ENCODE measurements around the gene MTHFSD. TPM values are rescaled to one million over a fixed set of nuclear protein-coding genes. Genes with fewer than 3 reads are reported as not detected.

Gene MTHFSD
- total and polyA plus RNA-seq, 2 of the 8 experiments (the other 6 are each of a cell fraction or from before 2014, with no cell fraction given), result 7.1 to 9.8 TPM

DNA sequence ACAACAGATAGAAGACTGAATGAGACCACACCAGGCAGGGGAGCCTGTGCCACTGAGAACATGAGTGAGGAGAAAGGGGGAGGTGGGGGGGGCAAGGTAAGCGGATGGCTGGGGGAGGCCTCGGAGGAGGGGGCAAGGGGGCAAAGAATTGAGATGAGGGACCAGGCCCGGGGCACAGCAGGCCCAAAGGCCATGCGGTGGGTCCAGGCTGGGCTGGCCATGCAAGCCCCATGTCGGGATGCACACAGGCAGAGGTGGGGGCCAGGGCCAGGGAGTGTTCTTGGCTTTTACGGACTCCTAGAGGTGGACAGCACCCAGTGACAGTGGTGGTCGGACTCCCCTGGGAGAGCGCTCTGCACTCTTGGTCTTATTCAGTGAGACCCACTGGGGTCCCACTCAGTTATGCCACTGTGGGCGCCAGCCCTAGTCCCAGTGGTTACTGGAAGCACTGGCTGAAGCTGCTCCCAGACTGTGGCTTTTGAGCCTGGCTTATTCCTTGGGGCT is 4.8 kb upstream of the MTHFSD start:
- peaks cover 0 to 7% (median 3%) of the 10 kb centered on the region in 4 experiments; a peak in 4 of 7 replicates for H3K4me1 ChIP-seq (replicated peaks in 1 of 4; ENCODE audit: control insufficient read depth in 3 of 4, insufficient read depth in 4 of 4, low read length in 3 of 4)
- no peak overlapping the region for H3K14ac ChIP-seq (ENCODE audit: insufficient read length)
- peaks cover 9 to 25% (median 16%) of the 10 kb centered on the region in 4 experiments; a peak in 6 of 7 replicates for H3K27me3 ChIP-seq (replicated peaks in 1 of 4; ENCODE audit: control insufficient read depth in 3 of 4, extremely low read depth in 1 of 4, insufficient read depth in 3 of 4, low read length in 3 of 4)
- H3K23me2 ChIP-seq (ENCODE audit: low read depth, low read length), result peaks cover 4% of the 10 kb centered on the region; the same call in 1 of the 2 replicates
- peaks cover 0 to 3% of the 10 kb centered on the region in 2 experiments for H4K20me1 ChIP-seq (replicated peaks in 1 of 2; ENCODE audit: control insufficient read depth in 1 of 2, insufficient read depth in 2 of 2, low read length in 2 of 2)
- no peaks in the 10 kb centered on the region for H3K36me3 ChIP-seq (ENCODE audit: control insufficient read depth in 2 of 4, insufficient read depth in 4 of 4, low read length in 3 of 4)
- H2BK12ac ChIP-seq (ENCODE audit: low read depth, low read length), result no peak overlapping the region
- H3K79me2 ChIP-seq (ENCODE audit: control insufficient read depth in 1 of 2, insufficient read depth in 2 of 2, low read length in 2 of 2), result no peaks in the 10 kb centered on the region
- no peak overlapping the region for H4K5ac ChIP-seq (ENCODE audit: insufficient read length, low read depth, low read length)
- H4K91ac ChIP-seq (replicated peaks; ENCODE audit: insufficient read length, low read length), result no peak overlapping the region
- no peak overlapping the region for H2AFZ ChIP-seq (ENCODE audit: low read length)
- no peak overlapping the region for H2BK15ac ChIP-seq (ENCODE audit: low read length)
- no peak overlapping the region for H3K4me3 ChIP-seq (ENCODE audit: extremely low read depth in 1 of 4, insufficient read depth in 2 of 4, low read depth in 3 of 4, low read length in 4 of 4)
- no peak for DNase-seq (ENCODE audit: low read depth in 1 of 2, low spot score in 2 of 2)
- no peak overlapping the region for H3K23ac ChIP-seq (ENCODE audit: insufficient read length)
- H2BK5ac ChIP-seq (ENCODE audit: low read depth, low read length), result no peak overlapping the region
- no peak overlapping the region for H3K4me2 ChIP-seq (ENCODE audit: insufficient read depth in 1 of 2, low read depth in 2 of 2, low read length in 2 of 2)
- H2BK20ac ChIP-seq (ENCODE audit: low read length), result no peak overlapping the region
- no peak for FAIRE-seq
- 70% methylated on average over 5 of the region's 9 CpGs; no CpG with 5 or more reads in 1 of the 2 experiments for WGBS, 2 experiments (ENCODE audit: extremely low coverage in 1 of 2, insufficient coverage in 1 of 2, insufficient read length in 1 of 2, insufficient replicate concordance in 2 of 2, low coverage in 1 of 2, low lambda C conversion rate in 2 of 2, missing lambda C conversion rate in 1 of 2)
- ChIA-PET POLR2A (ENCODE audit: partially characterized antibody) (no interaction called here), CTCF (ENCODE audit: partially characterized antibody) (no interaction called here)
- H2BK120ac ChIP-seq (replicated peaks; ENCODE audit: low read depth, low read length), result no peak overlapping the region
- no peaks in the 10 kb centered on the region; a peak in 1 of 4 replicates for H3K9me3 ChIP-seq (ENCODE audit: insufficient read depth in 2 of 2, low read depth in 1 of 2, low read length in 1 of 2)
- H2AK5ac ChIP-seq (ENCODE audit: low read depth, low read length), result no peak overlapping the region
- H3K4ac ChIP-seq (replicated peaks; ENCODE audit: insufficient read length, low read depth, low read length), result no peak overlapping the region
- no peak overlapping the region for H3K27ac ChIP-seq (ENCODE audit: low read depth, low read length)
- H4K8ac ChIP-seq (ENCODE audit: extremely low read depth, insufficient read depth, low read length), result no peak overlapping the region
- no peak overlapping the region for H3K18ac ChIP-seq (ENCODE audit: extremely low read depth, low read length)
- no peak overlapping the region for H3K56ac ChIP-seq (replicated peaks; ENCODE audit: insufficient read length, low read depth, low read length)
- no peaks in the 10 kb centered on the region for H3K79me1 ChIP-seq (ENCODE audit: low read depth, low read length)
- no peak for TF ChIP-seq YY1 (IDR thresholded peaks at IDR 0.05; ENCODE audit: low read depth, low read length)
- TF ChIP-seq BRCA1 (IDR thresholded peaks at IDR 0.05; ENCODE audit: low read depth, low read length), result no peak
- TF ChIP-seq KDM1A (IDR thresholded peaks at IDR 0.05; ENCODE audit: borderline replicate concordance, low read length), result no peak
- no peak for TF ChIP-seq KDM4A (IDR thresholded peaks at IDR 0.05; ENCODE audit: low read depth, low read length, severe bottlenecking)
- no peak for TF ChIP-seq TAF1 (IDR thresholded peaks at IDR 0.05; ENCODE audit: low read depth, low read length)
- TF ChIP-seq TAF7 (optimal IDR thresholded peaks at IDR 0.05; ENCODE audit: borderline replicate concordance, low read depth, low read length), result no peak
- no peak for TF ChIP-seq RNF2 (IDR thresholded peaks at IDR 0.05; ENCODE audit: borderline replicate concordance, low read depth, low read length, missing control alignments, poor library complexity, severe bottlenecking)
- TF ChIP-seq CEBPB (IDR thresholded peaks at IDR 0.05; ENCODE audit: low read depth, low read length), result no peak
- TF ChIP-seq SP4 (IDR thresholded peaks at IDR 0.05; ENCODE audit: low read length), result no peak
- no peak for TF ChIP-seq JUN (IDR thresholded peaks at IDR 0.05; ENCODE audit: low read depth, low read length)
- TF ChIP-seq POLR2AphosphoS5 (IDR thresholded peaks at IDR 0.05; ENCODE audit: low read depth, low read length), result no peak
- no peak overlapping the region for H3K9ac ChIP-seq (replicated peaks in 1 of 4; ENCODE audit: extremely low read depth in 1 of 4, low read depth in 3 of 4, low read length in 3 of 4)

All from H1 (cell line).